ENCODE data around the gene APOM.
A peak's percentile ranks its signal among the peaks of the same experiment; 100 is the strongest.

Gene APOM

GRCh38 chr6:31702819-31703716 is 47.4 kb downstream of the APOM start, which contains the start of gene ABHD16A (continued):
- TF ChIP-seq ZSCAN4 (tag by site-specific recombination; IDR thresholded peaks at IDR 0.05) = no peak
- 0 out of 2 replicates have a peak, but pooled peaks have one; percentile 67 for TF ChIP-seq ZFP37 (tag by site-specific recombination; IDR thresholded peaks at IDR 0.05)
- TF ChIP-seq ZNF426 (tag by site-specific recombination; IDR thresholded peaks at IDR 0.05) = no peak
- TF ChIP-seq ZNF621 (tag by site-specific recombination; IDR thresholded peaks at IDR 0.05) = no peak
- TF ChIP-seq ZNF660 (tag by site-specific recombination; IDR thresholded peaks at IDR 0.05) = peak; percentile 81
- TF ChIP-seq, protein P1, sequence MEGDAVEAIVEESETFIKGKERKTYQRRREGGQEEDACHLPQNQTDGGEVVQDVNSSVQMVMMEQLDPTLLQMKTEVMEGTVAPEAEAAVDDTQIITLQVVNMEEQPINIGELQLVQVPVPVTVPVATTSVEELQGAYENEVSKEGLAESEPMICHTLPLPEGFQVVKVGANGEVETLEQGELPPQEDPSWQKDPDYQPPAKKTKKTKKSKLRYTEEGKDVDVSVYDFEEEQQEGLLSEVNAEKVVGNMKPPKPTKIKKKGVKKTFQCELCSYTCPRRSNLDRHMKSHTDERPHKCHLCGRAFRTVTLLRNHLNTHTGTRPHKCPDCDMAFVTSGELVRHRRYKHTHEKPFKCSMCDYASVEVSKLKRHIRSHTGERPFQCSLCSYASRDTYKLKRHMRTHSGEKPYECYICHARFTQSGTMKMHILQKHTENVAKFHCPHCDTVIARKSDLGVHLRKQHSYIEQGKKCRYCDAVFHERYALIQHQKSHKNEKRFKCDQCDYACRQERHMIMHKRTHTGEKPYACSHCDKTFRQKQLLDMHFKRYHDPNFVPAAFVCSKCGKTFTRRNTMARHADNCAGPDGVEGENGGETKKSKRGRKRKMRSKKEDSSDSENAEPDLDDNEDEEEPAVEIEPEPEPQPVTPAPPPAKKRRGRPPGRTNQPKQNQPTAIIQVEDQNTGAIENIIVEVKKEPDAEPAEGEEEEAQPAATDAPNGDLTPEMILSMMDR (tag by site-specific recombination; IDR thresholded peaks at IDR 0.05) = 0 out of 2 replicates have a peak, but pooled peaks have one; percentile 9
- no peak for TF ChIP-seq ZNF791 (tag by site-specific recombination; IDR thresholded peaks at IDR 0.05)
- TF ChIP-seq ZNF37A (tag by site-specific recombination; IDR thresholded peaks at IDR 0.05) = no peak
- no peak for TF ChIP-seq ZIC2 (tag by site-specific recombination; IDR thresholded peaks at IDR 0.05)
- TF ChIP-seq, protein P2, sequence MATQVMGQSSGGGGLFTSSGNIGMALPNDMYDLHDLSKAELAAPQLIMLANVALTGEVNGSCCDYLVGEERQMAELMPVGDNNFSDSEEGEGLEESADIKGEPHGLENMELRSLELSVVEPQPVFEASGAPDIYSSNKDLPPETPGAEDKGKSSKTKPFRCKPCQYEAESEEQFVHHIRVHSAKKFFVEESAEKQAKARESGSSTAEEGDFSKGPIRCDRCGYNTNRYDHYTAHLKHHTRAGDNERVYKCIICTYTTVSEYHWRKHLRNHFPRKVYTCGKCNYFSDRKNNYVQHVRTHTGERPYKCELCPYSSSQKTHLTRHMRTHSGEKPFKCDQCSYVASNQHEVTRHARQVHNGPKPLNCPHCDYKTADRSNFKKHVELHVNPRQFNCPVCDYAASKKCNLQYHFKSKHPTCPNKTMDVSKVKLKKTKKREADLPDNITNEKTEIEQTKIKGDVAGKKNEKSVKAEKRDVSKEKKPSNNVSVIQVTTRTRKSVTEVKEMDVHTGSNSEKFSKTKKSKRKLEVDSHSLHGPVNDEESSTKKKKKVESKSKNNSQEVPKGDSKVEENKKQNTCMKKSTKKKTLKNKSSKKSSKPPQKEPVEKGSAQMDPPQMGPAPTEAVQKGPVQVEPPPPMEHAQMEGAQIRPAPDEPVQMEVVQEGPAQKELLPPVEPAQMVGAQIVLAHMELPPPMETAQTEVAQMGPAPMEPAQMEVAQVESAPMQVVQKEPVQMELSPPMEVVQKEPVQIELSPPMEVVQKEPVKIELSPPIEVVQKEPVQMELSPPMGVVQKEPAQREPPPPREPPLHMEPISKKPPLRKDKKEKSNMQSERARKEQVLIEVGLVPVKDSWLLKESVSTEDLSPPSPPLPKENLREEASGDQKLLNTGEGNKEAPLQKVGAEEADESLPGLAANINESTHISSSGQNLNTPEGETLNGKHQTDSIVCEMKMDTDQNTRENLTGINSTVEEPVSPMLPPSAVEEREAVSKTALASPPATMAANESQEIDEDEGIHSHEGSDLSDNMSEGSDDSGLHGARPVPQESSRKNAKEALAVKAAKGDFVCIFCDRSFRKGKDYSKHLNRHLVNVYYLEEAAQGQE (tag by site-specific recombination; IDR thresholded peaks at IDR 0.05) = no peak; the same call in 1 of the 2 replicates
- peak; percentile 58; the same call in 1 of the 2 replicates for TF ChIP-seq KLF16 (tag by site-specific recombination; IDR thresholded peaks at IDR 0.05)

DNA sequence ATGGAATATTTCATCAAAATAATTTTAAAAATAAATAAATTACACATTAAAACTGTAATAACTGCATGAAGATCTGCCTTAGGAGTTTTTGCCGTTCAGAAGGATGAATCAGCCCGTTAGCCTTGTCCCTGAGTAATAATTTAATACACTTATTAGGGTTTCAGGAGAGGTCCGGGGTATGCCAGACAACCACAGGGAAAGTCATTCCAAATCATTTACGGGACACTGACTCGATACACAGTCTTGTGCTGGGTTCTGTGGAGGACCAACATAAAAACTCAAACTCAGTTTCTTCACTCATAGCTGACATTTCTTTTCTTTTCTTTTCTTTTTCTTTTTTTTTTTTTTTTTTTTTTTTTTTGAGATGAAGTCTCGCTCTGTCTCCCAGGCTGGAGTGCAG is 50.2 kb downstream of the APOM start:
- POLR2A ChIA-PET = interaction anchor here (0.6 to 1.6 kb wide), 5 partner anchors 21 to 121 kb away, joined by 3 to 6 read pairs (median 4); partner anchors contain the start of genes CLIC1 and HSPA1B
- CTCF ChIA-PET = interaction anchor here (0.7 to 1.2 kb wide), 2 partner anchors 64 to 246 kb away, joined by 3 to 4 read pairs; no protein-coding TSS in a partner anchor
- TF ChIP-seq KLF10 (tag by site-specific recombination; IDR thresholded peaks at IDR 0.05) (no peak), SALL2 (tag by site-specific recombination; IDR thresholded peaks at IDR 0.05; ENCODE audit: borderline replicate concordance) (no peak), ZNF121 (tag by site-specific recombination; IDR thresholded peaks at IDR 0.05) (no peak), SP3 (tag by site-specific recombination; IDR thresholded peaks at IDR 0.05) (no peak), ZNF510 (tag by site-specific recombination; IDR thresholded peaks at IDR 0.05; ENCODE audit: insufficient replicate concordance) (no peak), ZNF112 (tag by site-specific recombination; IDR thresholded peaks at IDR 0.05) (no peak), ZNF548 (tag by site-specific recombination; IDR thresholded peaks at IDR 0.05) (no peak), ZNF169 (tag by site-specific recombination; IDR thresholded peaks at IDR 0.05) (no peak), HOXC10 (CRISPR knock-in tag; IDR thresholded peaks at IDR 0.05) (no peak), ZNF571 (tag by site-specific recombination; IDR thresholded peaks at IDR 0.05) (no peak), ZNF132 (tag by site-specific recombination; IDR thresholded peaks at IDR 0.05; ENCODE audit: borderline replicate concordance) (no peak)
- TF ChIP-seq, protein P3, sequence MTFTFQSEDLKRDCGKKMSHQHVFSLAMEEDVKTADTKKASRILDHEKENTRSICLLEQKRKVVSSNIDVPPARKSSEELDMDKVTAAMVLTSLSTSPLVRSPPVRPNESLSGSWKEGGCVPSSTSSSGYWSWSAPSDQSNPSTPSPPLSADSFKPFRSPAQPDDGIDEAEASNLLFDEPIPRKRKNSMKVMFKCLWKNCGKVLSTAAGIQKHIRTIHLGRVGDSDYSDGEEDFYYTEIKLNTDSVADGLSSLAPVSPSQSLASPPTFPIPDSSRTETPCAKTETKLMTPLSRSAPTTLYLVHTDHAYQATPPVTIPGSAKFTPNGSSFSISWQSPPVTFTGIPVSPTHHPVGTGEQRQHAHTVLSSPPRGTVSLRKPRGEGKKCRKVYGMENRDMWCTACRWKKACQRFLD (tag by site-specific recombination; IDR thresholded peaks at IDR 0.05) = no peak
- TF ChIP-seq, protein P4, sequence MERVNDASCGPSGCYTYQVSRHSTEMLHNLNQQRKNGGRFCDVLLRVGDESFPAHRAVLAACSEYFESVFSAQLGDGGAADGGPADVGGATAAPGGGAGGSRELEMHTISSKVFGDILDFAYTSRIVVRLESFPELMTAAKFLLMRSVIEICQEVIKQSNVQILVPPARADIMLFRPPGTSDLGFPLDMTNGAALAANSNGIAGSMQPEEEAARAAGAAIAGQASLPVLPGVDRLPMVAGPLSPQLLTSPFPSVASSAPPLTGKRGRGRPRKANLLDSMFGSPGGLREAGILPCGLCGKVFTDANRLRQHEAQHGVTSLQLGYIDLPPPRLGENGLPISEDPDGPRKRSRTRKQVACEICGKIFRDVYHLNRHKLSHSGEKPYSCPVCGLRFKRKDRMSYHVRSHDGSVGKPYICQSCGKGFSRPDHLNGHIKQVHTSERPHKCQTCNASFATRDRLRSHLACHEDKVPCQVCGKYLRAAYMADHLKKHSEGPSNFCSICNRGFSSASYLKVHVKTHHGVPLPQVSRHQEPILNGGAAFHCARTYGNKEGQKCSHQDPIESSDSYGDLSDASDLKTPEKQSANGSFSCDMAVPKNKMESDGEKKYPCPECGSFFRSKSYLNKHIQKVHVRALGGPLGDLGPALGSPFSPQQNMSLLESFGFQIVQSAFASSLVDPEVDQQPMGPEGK (tag by site-specific recombination; IDR thresholded peaks at IDR 0.05) = no peak
- TF ChIP-seq, protein P5, sequence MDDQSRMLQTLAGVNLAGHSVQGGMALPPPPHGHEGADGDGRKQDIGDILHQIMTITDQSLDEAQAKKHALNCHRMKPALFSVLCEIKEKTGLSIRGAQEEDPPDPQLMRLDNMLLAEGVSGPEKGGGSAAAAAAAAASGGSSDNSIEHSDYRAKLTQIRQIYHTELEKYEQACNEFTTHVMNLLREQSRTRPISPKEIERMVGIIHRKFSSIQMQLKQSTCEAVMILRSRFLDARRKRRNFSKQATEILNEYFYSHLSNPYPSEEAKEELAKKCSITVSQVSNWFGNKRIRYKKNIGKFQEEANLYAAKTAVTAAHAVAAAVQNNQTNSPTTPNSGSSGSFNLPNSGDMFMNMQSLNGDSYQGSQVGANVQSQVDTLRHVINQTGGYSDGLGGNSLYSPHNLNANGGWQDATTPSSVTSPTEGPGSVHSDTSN (CRISPR knock-in tag; IDR thresholded peaks at IDR 0.05) = no peak

More for the DNA sequence above, 50.2 kb downstream of the APOM start:
- H3K4me1 ChIP-seq (ENCODE audit: control insufficient read depth, insufficient read depth, low read length) = no peaks in the 10 kb centered on the region
- peaks cover 0 to 1% of the 10 kb centered on the region in 2 experiments; a peak in 1 of 3 replicates for H3K36me3 ChIP-seq (ENCODE audit: control insufficient read depth in 2 of 2, insufficient read depth in 1 of 2, low read length in 2 of 2)
- no peak overlapping the region for H3K27ac ChIP-seq (ENCODE audit: extremely low read depth, low read depth, low read length)
- H3K9me3 ChIP-seq (ENCODE audit: control insufficient read depth, insufficient read depth, low read depth, low read length) = no peaks in the 10 kb centered on the region
- H3K4me3 ChIP-seq (ENCODE audit: low read depth, low read length) = no peak overlapping the region

All from HEK293 (cell line).